ENCODE results near the gene MOB2.

DNA sequence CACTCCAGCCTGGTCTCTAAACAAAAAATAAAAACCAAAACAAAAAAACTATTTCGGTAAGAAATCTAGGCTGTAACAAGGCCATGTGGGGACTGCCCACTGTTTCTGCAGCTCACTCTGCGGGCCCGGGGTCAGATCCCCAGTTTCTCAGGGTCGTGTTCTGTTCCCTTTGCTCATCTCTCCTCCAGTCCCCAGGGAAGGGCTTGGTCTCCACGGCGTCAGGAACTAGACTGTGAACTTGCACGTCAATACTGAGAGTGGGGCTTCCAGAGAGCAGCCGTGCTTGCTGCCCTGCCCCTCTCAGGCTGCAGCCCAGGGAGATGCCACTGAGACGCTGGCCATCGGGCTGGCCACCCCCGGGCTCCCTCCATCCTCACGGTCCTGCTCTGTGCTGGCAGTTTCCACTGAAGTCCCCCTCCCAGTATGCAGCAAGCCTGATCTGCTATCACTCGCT lies 33.7 kb upstream of the MOB2 start:
- TF ChIP-seq CTCF (IDR thresholded peaks at IDR 0.05; ENCODE audit: low read depth, low read length) (no peak), EZH2phosphoT487 (IDR thresholded peaks at IDR 0.05; ENCODE audit: low read depth) (no peak)

Measured in OCI-LY3 (cell line).